HG03159 (cell line): ENCODE results near the gene ZFP91.

Source experiments
- ATAC-seq: cut with Tn5 transposase; IDR thresholded peaks from one replicate; pipeline ENCODE4 v1.9.1; 2021; ENCODE audit warnings: mild to moderate bottlenecking, moderate library complexity; ENCODE audit not compliant: unreplicated experiment

Gene ZFP91

DNA sequence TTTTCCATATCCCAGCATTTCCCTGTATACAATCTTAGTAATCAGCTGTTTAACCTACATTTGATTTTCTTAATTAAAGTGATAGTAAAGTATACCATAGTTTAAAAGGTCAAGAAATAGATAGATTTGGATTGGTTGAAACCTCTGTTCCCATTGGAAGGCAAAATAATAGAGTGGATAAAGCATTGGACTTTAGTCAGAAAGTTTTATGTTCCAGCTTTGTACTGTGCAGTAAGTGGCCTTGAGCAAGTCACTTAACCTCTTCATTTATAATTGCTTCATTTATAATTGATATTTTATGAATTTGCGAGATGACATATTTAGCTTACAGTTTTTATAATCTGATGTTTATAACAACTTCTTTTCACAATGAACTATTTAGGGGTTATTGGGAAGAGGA is 3.6 kb downstream of the ZFP91 start:
- ATAC-seq: no peak

DNA sequence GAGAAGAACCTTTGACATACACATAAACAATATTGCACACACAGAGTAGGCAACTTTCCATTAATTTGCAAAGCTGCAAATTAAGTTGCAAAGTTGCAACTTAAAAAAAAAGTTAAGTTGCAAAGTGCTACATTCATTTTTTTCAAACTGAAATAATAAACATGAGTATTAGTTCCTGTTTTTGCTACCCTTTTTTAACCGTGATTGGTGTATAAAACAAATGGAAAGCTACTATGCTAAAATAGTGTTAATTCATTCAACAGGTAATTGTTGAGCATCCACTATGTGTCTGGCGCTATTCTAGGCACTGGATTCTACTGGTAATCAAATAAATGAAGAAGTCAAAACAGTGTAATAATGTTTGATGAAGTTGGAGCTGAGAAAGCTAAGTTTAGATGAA is 8.1 kb downstream of the ZFP91 start:
- no peak for ATAC-seq

DNA sequence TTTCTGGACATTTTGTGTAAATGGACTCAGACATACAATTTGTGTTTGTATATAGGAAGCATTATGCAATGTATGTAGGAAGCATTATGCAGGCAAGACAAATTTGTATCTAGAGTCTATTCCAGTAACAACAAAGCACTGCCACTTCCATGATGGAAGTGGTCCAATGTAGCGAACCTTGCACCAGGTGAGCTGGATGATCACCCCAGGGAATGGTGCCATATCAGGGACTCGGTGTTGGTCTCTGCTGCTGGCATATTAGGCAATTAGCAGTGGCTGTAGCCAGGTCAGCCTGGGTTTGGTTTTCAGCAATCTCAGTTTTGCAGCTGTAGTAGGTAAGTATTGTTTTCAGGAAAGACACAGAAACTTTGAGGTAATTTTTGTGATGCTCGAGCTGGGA is 12.8 kb downstream of the ZFP91 start:
- no peak for ATAC-seq

GRCh38 chr11:58592760-58593472 is 14.1 kb downstream of the ZFP91 start:
- no peak for ATAC-seq

- ATAC-seq: no peak
These were observed 16.0 kb downstream of the ZFP91 start for GRCh38 chr11:58594826-58595225.

GRCh38 chr11:58596621-58597020 is 17.8 kb downstream of the ZFP91 start:
- no peak for ATAC-seq

GRCh38 chr11:58597486-58598144 is 18.8 kb downstream of the ZFP91 start:
- ATAC-seq: no peak

- ATAC-seq: no peak
These were observed 21.6 kb downstream of the ZFP91 start for GRCh38 chr11:58600510-58600909.

DNA sequence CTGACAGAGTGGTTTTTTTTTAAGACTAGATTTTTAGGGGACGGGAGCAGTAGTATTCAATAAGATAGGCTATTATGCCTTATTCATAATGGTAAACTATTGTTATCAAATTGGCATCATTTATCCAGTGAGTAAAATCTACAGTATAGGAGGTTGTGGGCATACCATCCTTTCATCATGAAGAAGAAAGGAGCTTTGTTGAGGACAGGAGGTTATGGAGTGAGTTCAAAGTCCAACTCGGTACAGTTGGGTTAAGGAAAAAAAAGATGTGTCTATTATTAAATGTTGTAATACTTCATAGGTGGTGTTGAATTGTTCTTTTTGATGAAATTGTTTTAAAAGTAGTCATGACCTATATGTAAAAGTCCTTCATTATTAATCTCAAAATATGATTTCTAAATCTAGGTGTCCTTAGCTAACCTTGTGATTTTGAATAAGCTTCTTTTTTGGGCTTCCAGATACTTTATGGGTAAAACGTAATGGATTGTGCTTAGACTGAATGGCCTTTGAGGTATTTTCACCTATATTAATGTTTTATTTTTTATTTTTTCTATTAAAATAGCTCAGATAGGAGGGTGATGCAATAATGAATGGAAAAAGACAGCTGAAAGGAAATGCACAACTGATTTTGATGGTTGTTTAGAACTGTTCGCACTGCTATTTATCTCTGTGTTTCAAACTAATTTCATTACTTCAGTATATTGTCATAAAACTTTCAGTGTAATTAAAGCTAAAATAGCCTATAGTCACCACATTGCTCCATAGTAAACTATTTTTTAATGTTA is 28.3 kb downstream of the ZFP91 start:
- ATAC-seq: no peak

- no peak for ATAC-seq
These were observed 29.5 kb downstream of the ZFP91 start for GRCh38 chr11:58608331-58608730.

DNA sequence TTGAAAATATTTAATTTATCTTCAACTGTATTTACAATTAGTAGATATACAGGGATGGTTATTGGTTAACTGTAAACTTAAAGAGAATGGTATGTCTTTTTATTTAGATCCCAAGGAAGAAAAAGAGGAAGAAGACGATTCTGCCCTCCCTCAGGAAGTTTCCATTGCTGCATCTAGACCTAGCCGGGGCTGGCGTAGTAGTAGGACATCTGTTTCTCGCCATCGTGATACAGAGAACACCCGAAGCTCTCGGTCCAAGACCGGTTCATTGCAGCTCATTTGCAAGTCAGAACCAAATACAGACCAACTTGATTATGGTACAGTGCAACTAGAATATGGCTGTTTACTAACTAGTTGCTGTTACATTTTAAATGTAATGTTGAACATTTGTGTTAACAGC is 30.9 kb downstream of the ZFP91 start:
- ATAC-seq: no peak

- no peak for ATAC-seq
These were observed 34.4 kb downstream of the ZFP91 start for GRCh38 chr11:58613228-58613627.

DNA sequence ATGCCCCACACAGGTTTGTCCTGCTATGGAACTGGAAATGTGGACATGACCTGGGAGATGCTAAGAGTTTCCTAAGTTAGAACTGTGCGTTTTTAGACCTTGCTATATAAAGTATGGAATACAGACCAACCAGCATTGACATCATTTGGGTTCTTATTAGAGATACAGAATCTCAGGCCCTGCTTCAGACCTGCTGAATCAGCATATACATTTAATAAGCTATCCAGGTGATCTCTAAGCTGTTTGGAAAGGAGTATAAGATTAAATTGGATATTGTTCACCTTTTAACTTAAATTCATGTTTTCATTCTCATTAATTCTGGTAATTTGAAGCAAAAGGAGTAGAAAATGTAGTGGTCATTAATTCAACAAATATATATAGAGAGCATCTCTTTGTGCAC is 36.7 kb downstream of the ZFP91 start:
- no peak for ATAC-seq

- ATAC-seq: no peak
These were observed 37.7 kb downstream of the ZFP91 start for GRCh38 chr11:58616594-58616993.

DNA sequence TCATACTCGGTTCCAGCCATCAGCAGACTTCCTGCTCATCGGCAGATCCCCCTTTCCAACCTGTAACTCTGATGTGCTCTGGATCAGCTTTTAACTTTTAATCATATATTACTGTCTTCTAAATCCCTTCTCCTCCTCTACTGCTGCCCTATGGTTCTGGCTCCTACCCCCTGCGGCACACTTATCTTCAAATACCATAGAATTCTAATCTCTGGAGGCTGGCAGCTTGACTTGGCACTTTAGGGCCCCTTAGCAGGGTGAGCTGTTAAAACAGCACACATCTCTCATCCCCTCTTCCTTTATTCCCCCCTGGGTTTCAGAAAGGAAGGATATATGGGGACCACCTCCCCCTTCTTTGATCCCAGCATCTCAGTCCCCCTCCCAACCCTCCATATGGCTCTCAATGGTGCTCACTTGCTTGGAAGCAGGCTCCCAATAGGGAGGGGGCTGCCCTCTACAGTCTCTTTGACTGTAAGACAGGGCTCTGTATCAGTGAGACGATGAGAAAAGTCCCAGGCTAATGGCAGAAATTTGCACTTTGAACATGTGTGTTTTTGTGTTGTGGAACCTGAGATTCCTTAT is 39.2 kb downstream of the ZFP91 start:
- no peak for ATAC-seq

GRCh38 chr11:58621586-58622262 is 42.9 kb downstream of the ZFP91 start:
- ATAC-seq: no peak

DNA sequence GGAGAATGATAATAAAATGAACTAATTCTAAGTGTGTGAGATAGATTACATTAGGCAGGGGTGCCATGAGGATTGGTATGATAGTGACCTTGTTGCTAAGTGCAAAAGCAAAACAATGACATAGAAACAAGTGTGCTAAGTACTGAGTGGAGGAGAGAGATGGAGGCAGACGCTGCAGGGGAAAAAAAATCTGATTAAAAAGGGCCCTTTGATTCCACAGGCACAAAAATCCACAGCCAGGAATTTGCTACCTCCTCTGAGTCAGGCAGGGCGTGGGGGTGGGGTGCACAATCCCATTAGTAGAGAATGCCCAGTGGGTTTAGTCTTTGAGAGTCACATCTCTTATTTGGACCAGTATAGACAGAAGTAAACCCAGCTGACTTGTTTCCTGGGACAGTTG is 43.5 kb downstream of the ZFP91 start, which contains the start of gene CNTF:
Gene CNTF (plus strand): TSS at position 322 of the 400 bp plus-strand sequence. CDS start 88 bp downstream, outside the sequence.
- ATAC-seq: no peak

- no peak for ATAC-seq
These were observed 46.2 kb downstream of the ZFP91 start for GRCh38 chr11:58625086-58625485.

- no peak for ATAC-seq
These were observed 47.1 kb downstream of the ZFP91 start for GRCh38 chr11:58625826-58626460.

- no peak for ATAC-seq
These were observed 48.1 kb downstream of the ZFP91 start for GRCh38 chr11:58626934-58627483.
